GM18511 (cell line): Measurements from ENCODE around the gene RBMX.

ENCODE experiments used
- ATAC-seq: cut with Tn5 transposase; IDR thresholded peaks from one replicate; pipeline ENCODE4 v1.9.1; 2021; ENCODE audit warnings: mild to moderate bottlenecking, moderate library complexity; ENCODE audit not compliant: unreplicated experiment

The RBMX gene

GRCh38 chrX:136849395-136849794 is 31.1 kb downstream of the RBMX start:
- ATAC-seq: no peak

- no peak for ATAC-seq
Measured at GRCh38 chrX:136847874-136848273, 32.7 kb downstream of the RBMX start.

- no peak for ATAC-seq
Measured at GRCh38 chrX:136839196-136839595, 41.3 kb downstream of the RBMX start.

DNA sequence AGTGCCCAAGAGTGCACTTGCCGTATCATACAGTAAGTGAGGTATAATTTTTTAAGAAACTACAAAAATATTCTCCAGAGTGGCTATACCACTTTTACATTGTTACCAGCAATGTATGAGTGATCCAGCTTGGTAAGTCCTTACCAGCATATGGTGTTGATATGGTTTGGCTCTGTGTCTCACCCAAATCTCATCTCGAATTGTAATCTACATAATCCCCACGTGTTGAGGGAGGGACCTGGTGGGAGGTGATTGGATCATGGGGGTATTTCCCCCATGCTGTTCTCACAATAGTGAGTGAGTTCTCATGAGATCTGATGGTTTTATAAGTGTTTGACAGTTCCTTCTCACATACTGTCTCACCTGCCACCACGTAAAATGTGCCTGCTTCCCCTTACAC is 44.8 kb downstream of the RBMX start:
- ATAC-seq: no peak

DNA sequence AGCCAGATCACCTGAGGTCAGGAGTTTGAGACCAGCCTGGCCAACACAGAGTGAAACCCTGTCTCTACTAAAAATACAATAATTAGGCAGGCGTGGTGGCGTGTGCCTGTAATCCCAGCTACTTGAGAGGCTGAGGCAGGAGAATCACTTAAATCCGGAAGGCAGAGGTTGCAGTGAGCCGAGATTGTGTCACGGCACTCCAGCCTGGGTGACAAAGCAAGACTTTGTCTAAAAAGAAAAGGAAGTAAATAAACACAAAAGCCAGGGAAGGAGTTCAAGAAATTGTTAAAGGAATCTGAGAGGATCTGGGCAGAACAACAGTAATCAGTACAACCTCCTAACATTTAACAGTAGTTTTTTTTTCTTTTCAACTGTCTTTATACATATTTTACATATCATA is 51.1 kb downstream of the RBMX start:
- ATAC-seq: no peak

DNA sequence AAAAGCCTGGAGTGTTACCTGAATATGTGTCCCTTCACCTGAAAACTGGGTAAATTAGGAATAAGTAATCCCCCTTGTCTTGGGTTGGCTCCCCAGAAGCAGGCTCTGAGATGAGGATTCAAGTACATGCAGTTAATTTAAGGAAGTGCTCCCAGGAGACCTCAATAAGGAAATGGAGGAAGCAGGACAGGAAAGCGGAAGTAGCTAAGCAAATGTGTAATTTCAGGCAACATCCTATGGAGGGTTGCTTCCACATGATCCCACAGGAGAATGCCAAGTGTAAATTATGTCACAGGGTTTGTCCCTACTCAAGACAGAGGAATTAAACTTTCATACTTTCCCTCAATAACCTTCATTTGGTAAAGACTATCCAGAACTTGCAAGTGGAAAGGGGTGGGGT is 51.7 kb downstream of the RBMX start:
- no peak for ATAC-seq

GRCh38 chrX:136827026-136827425 is 53.5 kb downstream of the RBMX start:
- ATAC-seq: no peak

GRCh38 chrX:136825771-136826170 is 54.8 kb downstream of the RBMX start:
- ATAC-seq: no peak
